NCI-H2107 (cell line): Measurements from ENCODE around the gene EIF5AL1.
"Not testable (repeated sequence)": the region's sequence is repeated elsewhere in the genome, so short reads cannot be mapped to it uniquely, and the experiment has no call there.

Experiments used
- DNase-seq: peaks from one replicate; lab custom pipeline; 2025; lab: John Stamatoyannopoulos, UW

Gene EIF5AL1

DNA sequence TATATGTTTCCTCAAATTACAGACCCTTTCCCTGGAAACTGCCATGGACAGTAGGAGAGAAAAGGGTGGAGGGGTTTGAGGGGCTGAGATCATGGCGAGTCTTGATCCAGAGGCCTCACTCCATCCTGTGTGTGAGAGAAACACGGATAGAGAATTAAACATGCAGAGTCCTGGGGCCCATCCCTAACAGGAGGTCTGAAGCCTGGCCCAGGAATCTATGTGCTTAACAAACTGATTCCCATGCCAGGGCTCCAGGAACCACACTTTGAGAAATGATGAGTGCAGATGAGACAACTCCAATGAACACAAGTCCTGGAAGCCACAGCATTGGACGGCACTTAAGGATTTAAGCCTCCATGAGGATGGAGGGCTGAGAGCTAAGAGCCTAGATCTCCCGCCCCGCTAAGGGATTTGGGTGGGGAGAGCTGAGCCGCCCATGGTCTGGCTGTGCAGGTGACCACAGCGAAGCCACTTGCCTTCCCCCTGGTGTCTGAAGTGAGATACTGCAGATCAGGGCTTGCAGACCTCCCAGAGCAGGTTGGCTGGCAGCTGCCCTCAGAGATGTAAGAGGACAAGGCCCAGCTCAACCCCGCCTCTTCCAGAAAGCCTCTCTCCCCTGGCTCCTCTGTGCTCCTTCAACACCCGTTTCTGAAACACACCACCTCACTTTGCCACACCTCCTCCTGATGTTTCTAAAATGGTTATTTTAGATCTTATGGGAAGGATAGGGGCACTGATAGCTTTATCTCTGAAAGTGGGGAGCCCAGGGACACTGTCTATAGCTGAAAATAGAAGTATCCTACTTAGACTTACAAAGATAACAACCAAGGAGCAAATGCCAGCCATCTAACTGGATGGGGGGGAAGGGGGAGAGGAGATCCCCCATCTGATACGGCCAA is 24.8 kb upstream of the EIF5AL1 start:
- DNase-seq, result no peak

DNA sequence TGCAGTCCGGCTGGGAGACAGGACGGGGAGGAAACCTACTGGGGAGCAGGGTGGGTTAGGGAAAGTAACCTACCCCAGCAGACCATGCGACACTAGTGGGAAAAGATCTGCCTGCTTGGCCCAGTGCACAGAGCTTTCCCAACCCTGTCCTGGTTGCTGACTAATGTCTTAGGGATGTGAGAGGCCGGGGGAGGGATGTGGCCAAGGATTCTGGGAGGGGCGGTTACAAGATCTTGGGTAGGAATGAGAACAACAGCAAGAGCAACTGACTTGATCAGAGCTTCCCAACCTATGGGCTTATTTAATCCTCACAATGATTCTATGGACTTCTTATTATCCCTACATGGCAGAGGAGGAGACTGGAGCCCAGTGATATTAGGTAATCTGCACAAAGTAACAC is 24.0 kb upstream of the EIF5AL1 start:
- DNase-seq, result no peak

DNA sequence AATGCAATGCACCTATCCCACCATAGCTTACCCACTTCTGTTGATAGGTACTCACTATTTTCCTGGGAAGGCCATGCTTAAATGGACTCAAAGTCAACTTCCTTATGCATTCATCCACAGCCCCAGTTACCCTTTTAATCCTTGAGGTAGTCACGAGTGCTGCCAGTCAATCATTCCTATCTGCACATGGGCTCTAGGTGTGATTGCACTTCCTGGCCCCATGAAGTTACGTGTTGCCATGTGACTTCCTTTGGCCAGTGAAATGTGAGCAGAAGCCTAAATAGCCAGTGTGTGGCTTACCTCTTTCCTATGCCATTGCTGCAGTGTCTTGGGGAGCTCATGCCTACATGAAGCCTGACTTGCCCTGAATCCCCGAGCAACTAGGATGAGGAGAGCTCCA is 23.5 kb upstream of the EIF5AL1 start:
- no peak for DNase-seq

DNA sequence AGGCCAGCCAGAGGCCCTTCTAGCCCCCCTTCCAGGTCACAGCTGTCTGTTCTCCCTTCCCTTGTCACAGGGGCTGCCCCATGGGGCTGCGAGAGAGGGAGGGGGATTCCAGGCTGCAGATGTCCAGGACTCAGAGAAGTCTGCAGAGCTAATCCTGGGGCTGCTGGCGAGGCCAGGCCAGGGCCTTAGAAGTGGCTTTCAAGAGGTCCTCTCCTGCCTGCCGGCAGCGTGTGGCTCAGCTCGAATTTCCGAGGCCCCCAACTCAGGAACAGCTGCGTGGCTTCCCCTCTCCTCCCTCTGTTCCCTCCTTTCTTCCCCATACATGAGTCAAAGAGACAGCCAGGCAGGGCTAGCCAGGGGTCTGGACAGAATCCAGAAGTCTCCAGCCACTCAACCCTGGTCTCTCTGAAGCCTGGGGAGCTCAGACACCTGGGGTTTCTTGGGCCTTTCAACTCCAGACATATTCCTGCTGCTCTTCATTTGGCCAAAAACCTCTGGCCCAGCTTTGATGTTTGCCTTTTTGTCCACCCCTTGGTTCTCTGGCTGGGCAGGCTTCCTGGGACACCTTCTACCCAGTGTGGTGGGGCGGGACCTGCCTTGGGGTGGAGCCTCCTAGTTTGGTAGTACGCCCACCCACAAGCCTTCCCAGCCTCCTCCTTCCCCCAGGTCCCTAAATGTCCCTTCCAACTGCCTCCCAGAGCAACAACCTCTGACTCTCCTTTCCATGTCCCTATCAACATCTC is 21.8 kb upstream of the EIF5AL1 start:
- DNase-seq, result no peak

DNA sequence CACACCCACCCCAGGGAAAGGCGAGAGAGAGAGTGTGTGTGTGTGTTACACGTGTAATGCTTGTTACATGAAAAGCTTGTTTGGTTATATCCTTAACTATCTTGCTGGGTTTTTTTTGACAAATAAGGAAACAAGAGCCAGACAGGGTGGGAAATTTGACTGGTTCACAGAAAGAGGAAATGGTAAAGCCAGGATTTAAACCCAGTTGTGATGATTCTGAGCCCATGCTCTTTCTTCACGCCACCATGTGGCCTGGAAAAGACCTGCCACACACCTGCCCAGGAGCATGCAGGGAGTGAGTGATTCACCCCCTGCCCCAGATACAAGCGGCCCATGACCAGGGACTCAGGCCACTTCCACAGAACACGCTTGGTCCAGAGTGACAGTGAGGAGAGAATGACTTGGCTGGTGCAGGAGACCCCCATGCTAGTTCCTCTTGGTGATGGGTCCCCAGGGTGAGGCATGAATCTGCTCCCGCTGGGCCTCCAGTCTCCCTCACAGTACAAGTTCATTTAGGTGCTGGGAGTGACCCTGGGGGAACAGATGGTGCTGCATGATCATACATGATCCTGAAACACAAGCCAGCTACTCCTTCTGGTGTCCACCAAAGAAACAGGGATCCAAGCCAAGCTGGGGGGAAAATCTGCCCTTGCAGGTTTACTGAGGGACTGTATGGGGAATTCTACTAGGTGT is 21.0 kb upstream of the EIF5AL1 start:
- DNase-seq, result no peak

DNA sequence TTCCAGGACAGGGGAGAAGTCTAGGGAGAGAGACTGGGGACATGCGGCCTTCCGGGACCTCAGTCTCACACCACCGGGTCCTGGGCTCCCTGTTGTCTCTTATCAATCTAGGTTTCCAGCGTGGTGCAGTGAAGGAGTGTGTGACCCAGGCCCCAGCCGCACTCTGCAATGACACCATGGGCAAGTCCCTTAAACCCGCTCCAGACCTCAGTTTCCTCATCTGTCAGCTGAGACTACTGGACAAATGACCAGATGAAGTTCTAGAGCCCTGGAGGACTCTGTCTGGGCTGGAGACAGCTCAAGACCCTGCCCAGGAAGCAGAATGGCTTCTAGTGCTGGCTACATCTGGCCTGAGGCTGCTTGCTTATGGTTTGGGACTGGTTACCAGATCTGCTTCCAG is 20.1 kb upstream of the EIF5AL1 start:
- DNase-seq, result no peak

DNA sequence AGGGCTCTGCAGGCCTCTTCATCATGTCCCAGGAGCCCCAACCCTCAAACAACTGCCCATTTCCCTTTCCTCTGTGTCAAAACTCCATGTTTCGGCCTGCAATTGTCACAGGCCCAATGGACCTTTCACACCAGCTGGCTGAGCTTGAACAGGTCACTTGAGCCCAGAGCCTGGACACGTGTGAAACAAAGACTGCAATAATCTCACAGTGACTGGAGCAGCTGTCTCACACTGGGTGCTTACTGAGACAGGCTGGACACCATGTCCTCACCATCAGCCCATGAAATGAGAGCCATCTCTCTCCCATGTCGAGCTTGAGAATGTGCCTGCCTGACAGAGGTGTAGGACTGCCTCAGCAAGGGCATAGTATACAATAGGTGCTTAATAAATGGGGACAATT is 19.5 kb upstream of the EIF5AL1 start:
- no peak for DNase-seq

DNA sequence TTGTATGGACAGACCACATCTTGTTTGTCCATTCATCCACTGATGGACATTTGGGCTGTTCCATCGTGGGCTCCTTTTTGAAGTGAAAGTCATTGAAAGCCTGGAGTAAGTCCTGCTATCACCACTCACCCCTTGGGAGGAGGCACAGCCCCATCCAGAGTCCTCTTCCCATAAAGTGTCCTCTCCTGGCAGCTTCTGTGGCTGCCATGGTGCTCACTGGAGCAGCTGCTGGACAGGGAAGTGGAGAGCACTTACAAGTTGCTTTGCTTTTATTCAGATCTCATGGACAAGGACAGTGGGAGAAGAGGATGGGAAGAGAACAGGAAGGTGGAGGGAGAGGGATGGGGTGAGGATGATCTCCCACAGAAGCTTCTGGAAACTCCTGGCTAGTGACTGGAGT is 18.5 kb upstream of the EIF5AL1 start:
- DNase-seq, result no peak

DNA sequence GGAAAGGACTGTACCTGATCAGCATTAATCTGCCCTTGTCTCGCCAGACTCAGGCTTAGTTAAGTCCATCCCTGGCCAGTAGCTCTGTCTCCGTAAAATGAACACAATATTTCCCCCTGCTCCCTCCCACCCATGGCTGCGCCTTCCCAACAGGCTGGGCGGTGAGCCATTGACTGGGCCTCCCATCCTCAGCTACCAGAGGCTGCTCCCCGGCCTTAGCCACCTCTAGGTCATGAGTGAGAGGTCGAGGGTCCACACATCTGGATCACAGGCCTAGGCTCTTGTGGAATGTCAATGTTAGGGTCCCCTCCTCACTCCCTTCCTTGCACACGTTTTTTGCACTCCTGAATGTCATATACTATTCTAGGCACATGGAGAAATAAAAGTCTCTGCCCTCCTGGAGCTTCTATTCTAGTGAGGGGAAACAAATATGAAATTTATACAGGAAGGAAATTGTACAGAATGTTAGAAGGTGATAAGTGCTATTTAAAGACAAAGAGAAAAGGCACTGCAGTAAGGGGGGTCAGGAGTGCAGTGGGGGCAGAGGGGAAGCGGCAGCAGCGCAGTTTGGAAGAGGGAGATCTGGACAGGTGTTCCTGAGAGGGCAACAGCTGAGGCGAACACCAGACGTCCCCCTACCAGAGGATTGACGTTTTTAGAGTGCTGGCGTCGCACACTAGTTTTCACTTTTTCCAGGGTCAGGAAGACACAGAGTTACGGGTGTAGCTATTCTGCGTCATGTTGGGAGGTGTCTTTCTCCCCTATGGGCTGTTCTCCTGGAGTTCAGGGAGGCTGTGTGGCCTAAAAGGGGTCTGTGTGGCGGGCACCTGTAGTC is 17.2 kb upstream of the EIF5AL1 start:
- no peak for DNase-seq

DNA sequence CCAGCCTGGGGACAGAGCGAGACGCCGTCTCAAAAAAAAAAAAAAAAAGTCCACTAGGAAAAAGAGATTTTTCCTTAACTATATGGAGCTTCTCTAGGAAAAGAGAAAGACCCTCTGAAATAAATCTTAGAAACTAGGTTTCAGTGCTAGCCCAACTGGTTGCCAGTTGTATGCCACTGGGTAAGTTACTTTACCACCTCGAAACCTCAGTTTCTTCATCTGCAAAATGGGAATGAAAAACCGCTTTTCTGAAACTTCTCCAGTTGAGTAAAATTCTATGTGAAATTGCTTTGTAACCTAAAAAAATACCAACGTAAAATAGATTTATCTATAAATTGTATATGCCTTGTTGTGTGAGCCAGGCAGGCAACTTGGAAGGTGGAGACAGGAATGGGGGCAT is 16.5 kb upstream of the EIF5AL1 start:
- DNase-seq, result no peak

DNA sequence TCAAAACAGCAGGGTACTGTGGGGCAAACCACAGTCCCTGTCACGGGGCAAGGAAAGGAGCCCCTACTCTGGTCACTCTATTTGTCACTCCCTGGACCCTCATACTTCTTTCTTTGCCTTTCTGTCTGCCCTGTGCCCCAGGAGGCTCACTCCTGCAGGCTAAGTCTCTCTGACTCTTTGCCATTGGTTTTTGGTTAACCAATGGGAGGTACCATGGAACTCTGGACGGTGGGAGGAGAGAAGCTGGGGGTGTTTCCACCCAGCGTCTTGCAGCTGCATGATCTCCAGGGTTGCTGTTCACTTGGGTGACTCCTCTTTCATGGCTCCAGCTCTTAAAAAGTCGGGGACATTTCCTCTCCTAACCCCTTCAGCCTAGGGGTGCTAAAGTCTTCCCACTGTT is 15.4 kb upstream of the EIF5AL1 start:
- no peak for DNase-seq

DNA sequence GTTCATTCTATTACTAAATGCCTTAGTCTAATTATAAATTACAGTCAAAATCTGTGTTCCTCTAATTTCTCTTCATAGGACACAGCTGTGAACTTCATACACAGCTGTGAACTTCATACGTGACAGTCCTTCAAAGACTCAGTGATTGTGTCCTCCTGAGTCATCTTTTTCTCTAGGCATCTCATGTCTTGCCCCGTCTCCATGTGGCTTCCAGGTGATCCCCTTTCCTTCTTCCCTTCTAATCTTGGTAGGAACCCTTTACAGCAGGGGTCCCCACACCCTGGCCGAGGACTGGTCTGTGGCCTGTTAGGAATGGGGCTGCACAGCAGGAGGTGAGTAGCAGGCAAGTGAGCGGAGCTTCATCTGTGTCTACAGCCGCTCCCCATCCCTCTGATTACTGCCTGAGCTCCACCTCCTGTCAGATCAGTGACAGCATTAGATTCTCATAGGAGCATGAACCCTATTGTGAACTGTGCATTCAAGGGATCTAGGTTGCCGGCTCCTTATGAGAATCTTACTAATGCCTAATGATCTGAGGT is 14.0 kb upstream of the EIF5AL1 start:
- no peak for DNase-seq

DNA sequence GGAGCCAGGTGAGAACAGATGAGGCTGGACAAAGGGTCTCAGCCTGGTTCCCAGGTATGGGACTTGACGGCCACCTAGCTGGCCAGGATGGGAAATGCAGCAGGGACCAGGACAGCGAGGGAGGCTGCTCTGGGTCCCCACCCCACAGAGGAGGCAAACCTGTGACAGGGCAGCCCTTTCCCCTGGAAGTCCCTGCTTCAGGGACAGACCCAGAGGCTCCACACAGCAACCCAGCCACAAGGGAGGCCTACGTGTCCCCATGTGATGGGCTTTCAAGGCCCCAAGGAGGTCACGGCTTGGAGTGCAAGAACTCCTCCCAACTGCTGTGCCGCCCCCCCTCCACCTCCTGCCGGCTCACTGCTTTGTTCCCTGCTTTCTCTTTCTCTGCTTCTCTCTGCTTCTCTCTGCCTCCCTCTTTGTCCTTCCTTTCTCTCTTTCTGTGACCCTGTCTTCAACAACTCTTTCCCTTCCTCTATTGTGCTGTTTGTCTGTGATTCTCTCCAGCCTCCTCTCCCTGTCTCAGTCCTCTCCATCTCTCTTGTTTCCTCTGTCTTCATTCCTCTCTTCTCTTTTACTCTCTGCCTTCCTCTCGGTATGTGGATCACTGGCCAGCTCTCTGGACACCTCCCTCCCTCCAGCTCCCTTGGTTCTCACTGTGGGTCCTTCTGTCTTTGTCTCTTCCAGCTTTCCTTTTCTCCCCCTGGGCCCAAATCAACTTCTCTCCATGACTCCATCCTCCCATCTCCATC is 9.6 kb upstream of the EIF5AL1 start:
- no peak for DNase-seq

DNA sequence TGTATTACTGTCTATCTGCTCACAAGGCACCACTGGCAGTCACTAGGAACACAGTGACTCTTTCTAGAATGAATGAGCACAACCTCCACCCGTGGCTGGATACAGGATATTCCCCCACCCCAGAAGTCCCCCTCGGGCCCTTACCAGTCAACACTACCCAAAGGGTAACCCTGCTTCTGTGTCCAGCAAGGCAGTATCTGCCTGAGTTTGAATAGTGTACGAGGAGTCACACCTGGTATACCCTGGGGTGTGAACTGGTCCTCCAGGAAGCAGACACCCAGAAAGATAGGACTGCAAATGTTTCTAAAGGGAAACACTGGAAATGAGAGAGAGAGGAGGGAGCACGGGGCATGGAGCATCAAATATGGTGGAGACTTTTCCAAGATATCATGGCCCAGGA is 8.5 kb upstream of the EIF5AL1 start:
- DNase-seq, result not testable (repeated sequence)

DNA sequence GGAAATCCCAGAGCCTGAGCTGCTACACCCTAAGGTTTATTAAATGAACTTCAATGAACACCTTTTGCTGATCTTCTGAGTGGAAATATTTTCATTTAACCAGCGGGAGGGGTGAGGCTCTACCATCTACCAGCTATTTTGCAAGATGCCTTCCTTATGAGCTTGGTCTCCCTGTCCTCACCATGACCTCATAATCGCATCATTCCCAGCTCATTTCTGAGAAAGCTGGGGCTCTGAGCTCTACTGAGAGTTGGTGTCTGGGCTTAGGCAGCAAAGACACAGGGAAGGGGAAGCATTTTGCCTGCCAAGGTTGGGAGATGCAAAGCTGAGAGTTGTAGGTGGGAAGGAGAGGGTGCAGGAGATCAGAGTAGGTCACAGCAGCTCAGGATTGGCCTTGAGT is 7.8 kb upstream of the EIF5AL1 start:
- DNase-seq, result not testable (repeated sequence)

DNA sequence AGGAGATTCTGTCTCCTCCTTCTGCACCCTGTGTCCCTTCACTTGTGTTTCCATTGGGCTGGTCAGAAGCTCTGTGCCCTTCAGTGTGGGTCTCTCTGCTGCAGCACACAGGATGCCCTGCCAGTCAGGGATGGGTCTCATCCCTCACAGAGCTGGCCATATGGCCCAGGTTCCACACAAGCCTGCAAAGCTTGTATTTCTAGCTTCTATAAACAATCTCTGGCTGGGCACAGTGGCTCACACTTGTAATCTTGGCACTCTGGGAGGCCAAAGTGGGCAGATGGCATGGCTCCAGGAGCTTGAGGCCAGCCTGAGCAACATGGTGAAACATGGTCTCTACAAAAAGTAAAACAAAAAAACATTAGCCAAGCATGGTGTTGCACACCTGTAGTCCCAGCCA is 7.0 kb upstream of the EIF5AL1 start:
- not testable (repeated sequence) for DNase-seq

DNA sequence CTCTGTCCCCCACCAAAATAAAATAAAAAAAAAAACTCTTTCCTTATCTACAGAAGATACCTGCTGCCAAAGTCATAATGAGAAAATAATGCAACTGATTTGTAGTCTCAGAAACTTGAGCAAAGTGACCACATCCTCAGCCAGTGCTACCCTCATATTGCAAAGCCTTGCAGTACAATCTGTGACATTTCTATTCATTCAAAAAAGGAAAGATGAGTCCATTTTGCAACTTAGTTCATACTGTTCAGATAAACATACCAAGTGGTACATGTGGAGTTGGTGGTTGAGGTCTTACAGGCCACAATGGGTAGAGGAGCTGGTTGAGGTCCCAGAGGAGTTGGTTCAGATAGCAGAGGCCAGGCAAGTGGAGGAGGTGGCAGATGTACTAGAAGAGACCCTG is 6.5 kb upstream of the EIF5AL1 start:
- DNase-seq, result no peak

DNA sequence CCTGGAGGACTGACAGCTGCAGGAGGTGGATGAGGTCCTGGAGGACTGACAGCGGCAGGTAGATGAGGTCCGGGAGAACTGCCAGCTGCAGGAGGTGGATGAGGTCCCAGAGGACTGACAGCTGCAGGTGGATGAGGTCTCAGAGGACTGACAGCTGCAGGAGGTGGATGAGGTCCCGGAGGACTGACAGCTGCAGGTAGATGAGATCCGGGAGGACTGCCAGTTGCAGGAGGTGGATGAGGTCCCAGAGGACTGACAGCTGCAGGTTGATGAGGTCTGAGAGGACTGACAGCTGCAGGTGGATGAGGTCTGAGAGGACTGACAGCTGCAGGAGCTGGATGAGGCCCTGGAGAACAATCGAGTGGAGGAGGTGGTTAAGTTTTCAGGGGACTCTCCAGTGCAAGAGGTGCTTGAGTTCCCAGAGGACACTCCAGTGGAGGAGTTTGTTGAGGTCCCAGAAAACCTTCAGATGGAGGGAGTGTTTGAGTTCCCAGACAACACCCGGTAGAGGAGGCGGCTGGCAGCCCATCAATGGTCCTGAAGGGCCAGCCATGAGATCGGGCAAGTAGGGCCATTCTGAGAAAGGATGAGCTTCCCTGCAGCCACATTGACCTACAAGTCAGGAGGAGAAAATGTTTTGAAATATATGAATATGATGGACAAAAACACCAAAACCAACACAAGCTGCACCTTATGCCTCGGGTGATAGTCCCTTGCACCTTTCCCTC is 4.7 kb upstream of the EIF5AL1 start:
- no peak for DNase-seq

DNA sequence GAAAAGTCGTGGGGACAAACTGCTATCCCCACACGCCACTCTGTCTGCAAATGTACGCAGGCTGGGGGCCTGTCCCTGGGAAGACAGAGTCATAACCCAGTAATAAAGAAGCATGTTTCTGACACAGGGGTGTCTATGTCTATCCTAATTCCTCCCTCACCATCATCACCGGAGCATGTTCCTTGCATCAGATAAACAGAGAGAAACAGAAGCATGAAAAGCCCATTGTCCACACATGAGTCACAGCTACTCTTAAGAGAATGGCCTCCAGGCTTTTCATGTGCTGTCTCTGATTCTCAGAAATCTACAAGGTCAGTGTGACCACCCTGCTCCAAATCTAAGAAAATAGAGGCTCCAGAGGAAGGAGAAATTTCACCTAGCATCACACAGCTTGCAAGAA is 4.1 kb upstream of the EIF5AL1 start:
- DNase-seq, result not testable (repeated sequence)

DNA sequence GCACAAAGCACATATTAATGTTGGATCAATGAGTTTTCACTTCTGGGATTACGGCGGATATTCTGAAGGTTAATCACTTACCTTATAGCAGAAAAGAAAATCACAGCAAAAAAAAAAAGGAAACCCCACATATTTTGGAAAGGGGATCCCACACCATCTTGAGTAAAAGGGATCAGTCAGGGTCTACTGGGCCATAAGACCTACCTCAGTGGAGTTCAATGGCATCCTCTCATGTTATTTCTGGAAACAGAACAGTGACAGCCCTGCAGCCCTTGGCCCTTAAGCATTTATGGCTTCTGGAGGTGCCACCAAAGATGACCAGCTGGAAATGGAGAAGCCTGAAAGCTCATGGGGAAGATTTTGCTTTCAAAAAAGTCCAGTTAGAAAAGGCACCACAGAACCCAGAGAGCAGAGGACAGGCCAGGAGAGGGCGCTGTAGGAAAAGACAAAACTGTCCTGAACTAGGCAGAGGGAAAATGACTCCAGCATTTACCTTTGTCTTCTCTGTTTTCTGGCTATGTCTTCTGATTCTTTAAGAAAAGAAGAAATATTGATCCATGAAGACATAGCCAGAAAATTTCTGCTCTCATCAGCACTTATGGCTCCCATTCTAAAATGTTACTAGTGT is 2.9 kb upstream of the EIF5AL1 start:
- DNase-seq, result not testable (repeated sequence)
